Germinal center (tissue), 1 donor: ENCODE measurements around the gene PABPC3.

Experiments used
- DNase-seq: peaks from one replicate; pipeline ENCODE4 v3.0.0; 2012; ENCODE audit warnings: mixed read lengths, low spot score

The PABPC3 gene

GRCh38 chr13:25111585-25111956, 15.6 kb downstream of the PABPC3 start:
- no peak for DNase-seq

GRCh38 chr13:25112695-25113255, 16.8 kb downstream of the PABPC3 start:
- DNase-seq = no peak

DNA sequence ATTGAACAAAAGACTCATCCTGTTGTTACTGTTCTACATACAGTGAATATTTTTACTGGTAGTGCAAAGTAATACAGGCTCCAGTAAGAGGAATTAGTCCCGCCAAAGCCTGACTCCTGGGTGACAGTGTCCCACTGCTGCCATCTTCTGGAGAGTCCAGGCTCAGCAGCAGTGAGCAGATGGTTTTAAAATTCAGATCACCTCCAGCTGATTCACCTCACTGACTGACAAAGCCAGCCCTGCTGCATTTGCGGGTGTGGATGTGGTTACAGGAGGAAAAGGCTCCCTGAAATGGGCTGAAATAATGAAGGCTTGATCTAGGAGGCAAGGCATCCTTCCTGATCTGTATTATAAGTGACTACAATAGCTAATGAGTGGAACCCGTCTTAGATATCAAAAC, 18.3 kb downstream of the PABPC3 start:
- peak; percentile 64 for DNase-seq

GRCh38 chr13:25116044-25116443, 20.1 kb downstream of the PABPC3 start:
- no peak for DNase-seq

DNA sequence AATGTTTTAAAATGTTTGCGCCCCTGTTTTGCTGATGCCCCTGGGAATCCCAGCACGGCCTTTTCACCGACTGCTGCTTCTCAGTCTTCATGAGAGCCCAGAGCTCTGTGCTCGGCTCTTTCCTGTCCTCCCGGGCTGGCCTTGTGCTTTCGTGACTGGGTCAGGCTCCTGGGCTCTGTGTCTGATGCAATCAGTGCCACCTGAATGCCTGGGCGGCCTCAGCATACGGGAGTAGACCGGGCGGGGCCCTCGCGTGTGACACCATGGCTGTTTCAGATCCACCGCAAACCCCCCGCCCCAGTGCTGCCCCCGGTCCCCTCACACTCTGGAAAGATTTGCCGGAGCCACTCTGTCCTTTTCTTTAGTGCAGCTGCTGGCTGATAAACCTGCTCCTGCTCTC, 21.4 kb downstream of the PABPC3 start:
- DNase-seq = no peak

GRCh38 chr13:25118378-25118905, 22.5 kb downstream of the PABPC3 start:
- peak; percentile 12 for DNase-seq

DNA sequence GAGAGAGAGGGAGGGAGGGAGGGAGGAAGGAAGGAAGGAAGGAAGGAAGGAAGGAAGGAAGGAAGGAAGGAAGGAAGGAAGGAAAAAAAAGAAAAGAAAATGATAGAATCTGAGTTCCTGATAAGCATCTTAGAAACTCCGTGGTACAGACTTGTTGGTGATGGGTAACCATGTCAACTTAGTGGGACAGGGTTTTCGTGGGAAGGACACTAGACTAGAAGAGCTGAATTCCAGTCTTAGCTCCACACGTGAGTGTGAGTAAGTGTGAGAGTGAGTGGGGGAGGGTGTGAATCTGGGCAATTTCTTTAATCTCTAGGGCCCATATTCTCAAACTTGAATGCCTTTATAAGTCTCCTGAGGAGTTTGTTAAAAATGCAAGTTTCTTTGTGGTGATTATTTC, 35.0 kb downstream of the PABPC3 start:
- DNase-seq = no peak

DNA sequence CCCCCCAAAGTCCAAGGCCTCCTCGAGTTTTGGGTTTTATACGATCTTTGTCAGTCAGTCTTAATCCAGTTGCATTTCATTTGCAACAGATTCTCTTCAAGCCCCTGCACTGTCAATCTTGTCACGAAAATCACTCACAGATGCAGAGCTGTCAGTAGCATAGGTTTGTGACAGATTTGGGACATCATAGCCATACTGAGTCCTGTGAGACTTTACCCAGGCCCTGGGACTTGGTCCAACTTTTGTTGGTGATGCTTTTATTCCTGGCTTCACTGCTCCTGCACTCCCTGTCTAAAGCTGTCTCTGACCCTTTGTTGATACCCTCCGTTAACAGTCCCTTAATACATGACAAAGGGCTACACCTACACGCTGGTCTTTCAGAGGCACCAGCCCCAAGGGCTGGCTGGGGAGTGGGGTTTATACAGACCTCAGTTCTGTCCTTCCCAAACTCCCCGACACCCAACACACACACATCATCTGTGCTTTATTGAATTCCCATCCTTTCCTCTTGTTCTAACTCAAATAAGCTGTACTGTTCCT, 36.0 kb downstream of the PABPC3 start:
- DNase-seq = no peak

DNA sequence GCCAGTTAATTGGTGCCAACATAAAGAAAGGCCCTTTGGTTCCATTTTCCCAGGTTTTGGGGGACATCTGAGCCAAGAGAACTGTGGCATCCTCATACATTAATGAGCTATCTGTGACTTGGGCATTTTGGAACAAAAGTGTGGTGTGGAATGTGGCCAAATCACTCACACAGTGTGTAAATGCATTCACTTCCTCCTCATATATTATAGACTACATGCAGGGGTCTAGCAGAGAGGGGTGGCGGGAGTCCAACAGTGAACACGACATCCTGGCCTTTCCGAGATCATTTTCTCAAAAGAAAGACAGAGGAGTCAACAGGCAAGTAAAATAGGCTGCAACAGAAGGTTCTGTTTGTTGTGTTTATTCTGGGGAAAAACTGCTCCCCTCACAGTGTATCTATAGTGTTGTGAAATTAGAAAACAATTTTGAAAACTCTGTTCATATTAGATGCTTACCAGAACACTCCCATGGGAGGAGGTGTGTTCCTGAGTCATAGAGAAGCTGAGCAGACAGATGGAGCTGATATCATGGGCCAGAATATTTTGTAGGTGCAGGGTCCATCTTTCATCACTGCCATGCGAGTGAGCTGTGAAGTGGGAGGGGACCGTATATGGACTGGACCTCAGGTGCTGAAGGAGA, 36.9 kb downstream of the PABPC3 start:
- DNase-seq = no peak

- DNase-seq = no peak
Observed at GRCh38 chr13:25135896-25136295, 40.0 kb downstream of the PABPC3 start.

DNA sequence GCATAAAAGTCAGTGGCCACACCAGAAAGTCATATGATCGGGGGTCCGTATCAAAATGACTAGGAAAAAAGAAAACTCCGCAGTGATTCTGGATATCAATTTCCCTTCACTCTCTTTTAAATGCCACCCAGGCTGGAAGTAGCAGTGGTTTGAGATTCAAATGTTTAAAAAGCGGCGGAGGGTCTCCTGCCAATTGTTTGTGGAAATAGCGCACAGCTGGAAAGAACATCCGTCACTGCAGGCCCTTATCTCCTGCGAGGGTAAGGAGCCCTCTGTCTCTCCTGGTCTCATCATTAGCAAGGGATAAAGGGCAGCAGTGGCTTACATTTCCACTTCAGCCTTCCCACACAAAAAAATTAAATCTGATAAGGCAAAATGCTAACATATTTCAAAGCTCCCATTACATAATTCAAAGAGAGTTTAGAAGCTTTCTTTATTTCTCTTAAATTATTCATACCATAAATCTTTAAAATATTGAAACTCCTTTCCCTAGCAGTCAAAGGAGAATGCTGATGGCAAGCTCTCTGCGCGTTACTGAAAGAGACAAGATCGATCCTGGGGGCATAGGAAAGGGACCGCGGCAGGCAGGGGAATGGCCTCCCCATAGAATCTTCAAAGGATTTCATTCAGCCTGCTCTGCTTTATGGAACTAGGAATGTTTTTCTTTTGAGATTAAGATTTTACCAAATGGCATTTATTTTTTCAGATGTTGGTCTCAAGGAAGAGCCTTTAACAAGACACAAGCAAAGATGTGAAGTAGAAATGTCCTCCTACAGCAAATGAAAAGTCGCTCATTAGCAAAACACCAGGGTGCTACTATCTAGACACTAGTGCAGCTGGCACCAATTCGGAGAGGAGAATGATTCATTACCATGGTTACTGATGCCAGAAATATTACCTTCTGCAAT, 41.2 kb downstream of the PABPC3 start:
- no peak for DNase-seq

- DNase-seq = no peak
Observed at GRCh38 chr13:25137788-25138115, 41.8 kb downstream of the PABPC3 start.

DNA sequence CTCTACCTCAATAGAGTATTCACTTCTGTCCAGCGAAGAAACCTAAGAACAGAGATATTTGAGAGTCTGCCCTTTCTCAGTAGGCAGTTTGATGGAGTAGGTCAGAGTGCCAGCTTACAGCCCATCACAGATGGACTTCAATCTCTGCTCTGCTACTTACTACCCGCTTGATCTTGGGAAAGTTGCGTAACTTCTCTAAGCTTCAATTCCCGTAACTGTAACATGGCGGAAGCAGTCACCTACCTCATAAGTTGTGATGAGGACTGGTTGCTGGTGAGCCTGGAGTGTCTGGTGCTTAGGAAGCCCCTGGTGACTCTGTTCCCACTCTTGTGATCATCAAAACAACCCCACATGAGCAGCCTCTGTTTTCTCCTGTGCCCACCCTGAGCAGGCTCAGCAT, 45.1 kb downstream of the PABPC3 start:
- no peak for DNase-seq

DNA sequence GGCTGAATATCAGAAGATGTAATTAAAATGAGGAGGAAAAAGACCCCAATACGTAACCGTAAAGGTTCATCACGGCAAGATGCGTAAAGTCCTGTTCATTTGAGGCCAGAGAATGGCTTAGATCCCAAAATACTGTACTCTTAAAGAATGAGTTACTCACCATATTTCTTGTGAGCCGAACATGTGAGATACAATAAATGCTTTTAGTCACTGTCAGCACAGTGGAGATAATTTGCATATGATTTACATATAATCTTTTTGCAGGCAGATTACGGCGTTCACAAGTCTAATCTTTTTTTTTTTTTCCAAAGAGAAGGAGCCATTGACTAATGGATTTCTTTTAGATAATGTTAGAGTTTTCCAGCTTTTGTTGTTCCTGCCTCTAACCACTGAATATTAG, 47.8 kb downstream of the PABPC3 start:
- no peak for DNase-seq

DNA sequence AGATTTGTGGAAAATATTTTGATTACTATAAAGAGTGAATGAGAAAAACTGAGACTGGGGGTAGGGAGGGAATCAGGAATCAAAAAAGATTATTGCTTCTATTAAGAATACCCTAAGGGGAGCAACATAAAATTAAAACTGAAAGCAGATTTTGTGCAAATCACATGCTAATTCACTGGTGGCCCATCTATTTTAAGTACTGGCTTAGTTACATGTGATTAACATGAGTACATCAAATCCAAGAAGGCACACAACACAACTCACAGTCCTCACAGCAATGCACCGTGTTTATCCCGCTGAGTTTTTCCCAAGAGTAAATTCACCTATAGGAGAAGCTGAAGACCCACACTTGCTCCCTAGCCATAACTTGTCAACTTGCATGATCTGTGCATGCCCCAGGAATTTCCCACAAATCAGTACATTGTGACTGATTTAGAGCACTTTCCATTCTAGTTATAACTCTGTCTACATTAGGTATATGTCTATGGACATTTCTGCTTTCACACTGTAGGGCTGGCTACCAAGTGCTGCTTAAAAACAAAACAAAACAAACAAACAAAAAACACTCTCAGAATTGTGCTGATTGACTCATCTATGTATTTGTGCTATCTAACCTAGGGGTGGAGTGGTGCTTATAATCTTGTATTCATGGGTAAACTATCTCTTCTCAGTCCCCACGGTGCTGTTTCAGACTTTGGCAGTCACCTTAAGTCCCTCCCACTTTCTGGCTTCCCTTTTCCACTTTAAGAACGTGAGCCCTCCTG, 51.9 kb downstream of the PABPC3 start:
- no peak for DNase-seq

GRCh38 chr13:25148402-25148771, 52.5 kb downstream of the PABPC3 start:
- no peak for DNase-seq
